ENCODE data around the gene C19orf81. TPM values are rescaled to one million over a fixed set of nuclear protein-coding genes. Genes with fewer than 3 reads are reported as not detected.

C19orf81 gene
- total RNA-seq, 1 experiment from 2014 or later = 14.5 TPM

- no TSS peak for BruUV-seq (replicated peaks)
- intact Hi-C loops (cut with micrococcal nuclease) = loop anchor here (5.0 to 10.0 kb wide), 2 partner anchors 171 to 344 kb away; partner anchors contain the start of gene NAPSA
- ChIA-PET RAD21 (ENCODE audit: low non-redundant PET in 1 of 2, low total read pairs in 2 of 2, uncharacterized antibody in 2 of 2, unreplicated experiment in 2 of 2) (no interaction called here), POLR2A (no interaction called here), CTCF (interaction anchor here (1.0 kb wide), 1 partner anchor 16 kb away, joined by 3 read pairs; no protein-coding TSS in a partner anchor)
- no peaks in the 10 kb centered on the region for H3K36me3 ChIP-seq (ENCODE audit: control insufficient read depth in 1 of 2, insufficient read depth in 2 of 2, low read length in 2 of 2)
- no peak for TF ChIP-seq ZFX (IDR thresholded peaks at IDR 0.05)
- no peak for TF ChIP-seq ATF3 (IDR thresholded peaks at IDR 0.05)
- no peak for TF ChIP-seq EGR1 (IDR thresholded peaks at IDR 0.05; ENCODE audit: low read depth)
- no peak for TF ChIP-seq REST (IDR thresholded peaks at IDR 0.05; ENCODE audit: low read depth)
- no peak for TF ChIP-seq SRF (IDR thresholded peaks at IDR 0.05; ENCODE audit: low read depth)
- TF ChIP-seq CBX3 (IDR thresholded peaks at IDR 0.05; ENCODE audit: low read depth) = no peak
- TF ChIP-seq CEBPB (IDR thresholded peaks at IDR 0.05; ENCODE audit: low read depth) = no peak
- TF ChIP-seq SP1 (IDR thresholded peaks at IDR 0.05; ENCODE audit: low read depth) = no peak
- TF ChIP-seq EZH2 (IDR thresholded peaks at IDR 0.05) = no peak
- no peak for TF ChIP-seq ELF1 (IDR thresholded peaks at IDR 0.05; ENCODE audit: borderline replicate concordance, low read depth)
- no peak for DNase-seq (ENCODE audit: low read depth, low spot score)
- no peak overlapping the region for H3K4me3 ChIP-seq (replicated peaks in 1 of 2; ENCODE audit: low read depth in 1 of 2, low read length in 2 of 2)
- H3K27me3 ChIP-seq (ENCODE audit: insufficient read depth, low read length) = no peaks in the 10 kb centered on the region; the same call in 1 of the 2 replicates
- no peaks in the 10 kb centered on the region for H3K79me2 ChIP-seq (ENCODE audit: insufficient read depth, low read length)
- peaks cover 0 to 2% of the 10 kb centered on the region in 2 experiments; a peak in 2 of 4 replicates for H3K4me1 ChIP-seq (ENCODE audit: control insufficient read depth in 1 of 2, insufficient read depth in 2 of 2, low read length in 2 of 2)
- H3K4me2 ChIP-seq (ENCODE audit: low read length) = no peak overlapping the region
- no peak overlapping the region for H3K27ac ChIP-seq (ENCODE audit: low read depth, low read length)
- no peaks in the 10 kb centered on the region for H4K20me1 ChIP-seq (ENCODE audit: insufficient read depth)
- no peaks in the 10 kb centered on the region for H3K9me2 ChIP-seq (ENCODE audit: insufficient read depth)
- H3K9me3 ChIP-seq (ENCODE audit: control insufficient read depth in 1 of 2, insufficient read depth in 1 of 2, low read depth in 1 of 2, low read length in 2 of 2) = no peaks in the 10 kb centered on the region
- no peak overlapping the region for H2AFZ ChIP-seq (ENCODE audit: low read depth, low read length, poor library complexity, severe bottlenecking)
- no peak overlapping the region for H3K9ac ChIP-seq (ENCODE audit: low read length)
- ATAC-seq = no peak
These were observed 59.1 kb downstream of the C19orf81 start for GRCh38 chr19:50708179-50708879.

Other genes with a start within 250 kb of the C19orf81 start
- gene SPIB, start 230.5 kb upstream of the C19orf81 start, total RNA-seq (2021; ENCODE audit: unreplicated experiment) = 0.96 TPM
- gene MYBPC2, start 216.6 kb upstream of the C19orf81 start, total RNA-seq (2021; ENCODE audit: unreplicated experiment) = not detected
- gene EMC10, start 172.9 kb upstream of the C19orf81 start, total RNA-seq (2021; ENCODE audit: unreplicated experiment) = 92.4 TPM
- gene GARIN5A, start 172.6 kb upstream of the C19orf81 start, total RNA-seq (2021; ENCODE audit: unreplicated experiment) = 12.2 TPM
- gene JOSD2, start 138.3 kb upstream of the C19orf81 start, total RNA-seq (2021; ENCODE audit: unreplicated experiment) = 40.9 TPM
- gene ASPDH, start 135.5 kb upstream of the C19orf81 start, total RNA-seq (2021; ENCODE audit: unreplicated experiment) = not detected
- 0.89 TPM for gene LRRC4B, start 81.0 kb upstream of the C19orf81 start, total RNA-seq (2021; ENCODE audit: unreplicated experiment)
- gene SYT3, start 9.6 kb upstream of the C19orf81 start, total RNA-seq (2021; ENCODE audit: unreplicated experiment) = 4.6 TPM
- gene SHANK1, start 70.4 kb downstream of the C19orf81 start, total RNA-seq (2021; ENCODE audit: unreplicated experiment) = 3.0 TPM
- 7.1 TPM for gene CLEC11A, start 73.9 kb downstream of the C19orf81 start, total RNA-seq (2021; ENCODE audit: unreplicated experiment)
- not detected for gene GPR32, start 121.0 kb downstream of the C19orf81 start, total RNA-seq (2021; ENCODE audit: unreplicated experiment)
- gene ACP4, start 141.0 kb downstream of the C19orf81 start, total RNA-seq (2021; ENCODE audit: unreplicated experiment) = not detected
- gene KLK1, start 174.3 kb downstream of the C19orf81 start, total RNA-seq (2021; ENCODE audit: unreplicated experiment) = 3.3 TPM
- gene KLK15, start 184.1 kb downstream of the C19orf81 start, total RNA-seq (2021; ENCODE audit: unreplicated experiment) = not detected
- not detected for gene KLK3, start 205.5 kb downstream of the C19orf81 start, total RNA-seq (2021; ENCODE audit: unreplicated experiment)
- gene KLK2, start 224.0 kb downstream of the C19orf81 start, total RNA-seq (2021; ENCODE audit: unreplicated experiment) = not detected

All from HCT116 (cell line).